T47D (cell line): Measurements from ENCODE around the gene KLHL6.
"Not testable (repeated sequence)": the region's sequence is repeated elsewhere in the genome, so short reads cannot be mapped to it uniquely, and the experiment has no call there.

ENCODE experiments used
- DNase-seq, 2 experiments: peaks; one replicate each; pipeline versions ENCODE4 v3.0.0 to v3.0.0-alpha.2; 2011 to 2012; ENCODE audit warnings: low read depth in 1 of 2, low spot score in 1 of 2
- JUND ChIP-seq: IDR thresholded peaks from 2 replicates; pipeline ENCODE4 v1.6.1; 2012; ENCODE audit warnings: low read depth
- in situ Hi-C: cut with HindIII; loops from 2 replicates; pipeline ENCODE4 v1.10.0; 2016; ENCODE audit warnings: low sequenced_read_pairs, low pct_unique_long_range_greater_than_20kb

The KLHL6 gene

DNA sequence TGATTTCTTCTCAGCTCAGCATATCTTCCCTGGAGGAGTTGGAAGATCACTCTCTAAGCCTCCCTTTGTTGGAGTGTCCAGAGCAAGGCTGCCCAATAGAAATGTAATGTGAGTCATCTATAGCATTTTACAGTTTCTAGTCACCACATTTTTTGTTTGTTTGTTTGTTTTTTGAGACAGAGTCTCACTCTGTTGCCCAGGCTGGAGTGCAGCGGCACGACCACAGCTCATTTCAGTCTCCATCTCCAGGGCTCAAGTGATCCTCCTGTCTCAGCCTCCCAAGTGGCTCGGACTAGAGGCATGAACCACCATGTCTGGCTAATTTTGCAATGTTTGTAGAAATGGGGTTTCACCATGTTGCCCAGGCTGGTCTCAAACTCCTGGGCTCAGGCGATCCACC, 21.3 kb downstream of the KLHL6 start:
- in situ Hi-C loops, result no loop called here
- TF ChIP-seq JUND, result no peak
- DNase-seq, result no peak

DNA sequence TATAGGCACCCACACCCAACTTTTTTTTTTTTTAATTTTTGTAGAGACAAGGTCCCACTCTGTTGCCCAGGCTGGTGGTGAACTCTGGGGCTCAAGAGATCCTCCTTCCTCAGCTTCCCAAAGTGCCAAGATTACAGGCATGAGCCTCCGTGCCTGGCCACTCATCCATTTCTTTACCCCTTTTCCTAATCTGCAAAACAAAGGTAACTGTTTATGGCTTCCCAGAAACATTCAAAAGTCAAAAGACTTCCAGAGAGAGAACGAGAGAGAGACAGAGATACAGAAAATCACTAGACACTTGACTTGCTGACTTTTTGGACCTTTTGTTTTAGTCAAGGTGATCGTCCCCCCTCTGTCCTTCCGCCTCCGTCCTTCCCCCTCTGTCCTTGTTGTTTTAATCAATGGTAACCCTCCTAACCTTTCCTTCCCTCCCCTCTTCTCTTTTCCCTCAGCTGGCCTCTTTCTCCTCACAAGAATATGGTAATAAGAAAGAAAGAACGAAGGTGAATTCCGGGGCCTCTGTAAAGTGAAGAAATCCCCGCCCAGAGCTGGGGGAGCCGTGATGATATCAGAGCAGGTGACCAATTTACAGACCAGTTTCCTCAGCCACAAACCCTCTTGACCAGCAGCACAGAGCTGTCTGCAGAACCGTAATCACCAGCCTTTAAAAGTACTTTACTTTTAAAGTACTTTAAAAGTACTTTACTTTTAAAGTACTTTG, 21.9 kb downstream of the KLHL6 start:
- in situ Hi-C loops, result no loop called here
- TF ChIP-seq JUND, result no peak
- no peak for DNase-seq

DNA sequence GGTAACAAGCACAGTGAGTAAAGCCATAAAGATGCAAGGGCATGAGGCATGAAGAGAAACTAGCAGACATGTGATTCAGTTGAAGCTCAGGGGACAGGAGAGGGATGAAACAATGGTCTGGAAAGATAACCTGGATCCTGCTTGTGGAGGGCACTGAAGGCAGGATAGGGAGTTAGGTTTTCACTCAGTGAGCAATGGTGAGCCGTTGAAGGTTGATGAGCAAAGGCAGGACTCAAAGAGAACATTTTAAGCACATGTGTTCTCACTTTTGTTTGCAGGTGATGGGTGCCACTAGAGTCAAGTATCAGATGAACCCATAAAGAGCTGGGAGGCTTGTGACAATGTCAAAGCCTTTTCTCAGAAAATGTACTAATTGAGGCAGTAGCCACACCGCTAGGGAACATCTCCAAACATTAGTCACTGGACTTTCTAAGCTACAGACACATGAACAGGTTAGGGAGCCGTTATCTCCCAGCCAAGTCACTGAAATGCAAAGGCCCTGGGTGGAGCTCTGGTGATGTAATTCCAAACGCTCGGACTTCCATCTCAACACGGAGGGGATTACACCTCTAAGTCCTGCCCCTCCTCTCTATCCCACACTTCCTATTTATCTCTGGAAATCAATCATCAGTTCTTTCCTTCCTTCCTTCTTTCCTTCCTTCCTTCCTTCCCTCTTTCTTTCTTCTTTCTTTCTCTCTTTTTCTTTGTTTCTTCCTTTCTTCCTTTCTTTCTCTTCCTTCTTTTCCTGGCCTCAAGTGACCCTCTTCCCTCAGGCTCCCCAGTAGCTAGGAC, 22.7 kb downstream of the KLHL6 start:
- DNase-seq, result no peak
- TF ChIP-seq JUND, result no peak
- in situ Hi-C loops, result no loop called here

DNA sequence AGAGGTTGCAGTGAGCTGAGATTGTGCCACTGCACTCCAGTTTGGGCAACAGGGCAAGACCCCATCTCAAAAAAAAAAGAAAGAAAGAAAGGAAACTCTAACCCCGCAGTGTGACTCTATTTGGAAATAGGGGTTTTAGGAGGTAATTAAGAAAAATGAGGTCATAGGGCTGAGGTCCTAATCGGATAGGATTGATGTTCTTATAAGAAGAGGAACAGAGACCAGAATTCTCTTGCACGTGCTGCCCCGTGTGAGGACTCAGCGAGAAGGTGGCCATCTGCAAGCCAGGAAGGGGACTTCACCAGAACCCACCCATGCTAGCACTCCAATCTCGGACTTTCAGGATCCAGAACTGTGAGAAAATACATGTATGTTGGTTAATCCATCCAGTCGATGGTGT, 25.8 kb downstream of the KLHL6 start:
- in situ Hi-C loops, result no loop called here
- no peak for TF ChIP-seq JUND
- DNase-seq, result no peak

DNA sequence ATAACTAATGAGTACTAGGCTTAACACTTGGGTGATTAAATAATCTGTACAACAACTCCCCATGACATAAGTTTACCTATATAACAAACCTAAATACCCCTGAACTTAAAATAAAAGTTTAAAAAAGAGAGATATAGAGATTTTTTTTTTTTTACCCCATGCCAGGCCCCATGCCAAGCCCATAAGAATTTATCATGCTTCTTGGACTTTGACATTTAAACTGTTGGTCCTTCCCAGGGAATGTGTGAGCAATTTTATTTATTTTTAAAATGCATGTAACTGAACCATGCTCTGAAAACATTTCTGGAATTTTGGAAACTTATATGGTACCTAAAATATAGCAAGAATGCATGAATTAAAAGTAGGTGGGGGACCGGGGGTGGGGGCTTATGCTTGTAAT, 26.3 kb downstream of the KLHL6 start:
- TF ChIP-seq JUND, result no peak
- no peak for DNase-seq
- in situ Hi-C loops, result no loop called here

DNA sequence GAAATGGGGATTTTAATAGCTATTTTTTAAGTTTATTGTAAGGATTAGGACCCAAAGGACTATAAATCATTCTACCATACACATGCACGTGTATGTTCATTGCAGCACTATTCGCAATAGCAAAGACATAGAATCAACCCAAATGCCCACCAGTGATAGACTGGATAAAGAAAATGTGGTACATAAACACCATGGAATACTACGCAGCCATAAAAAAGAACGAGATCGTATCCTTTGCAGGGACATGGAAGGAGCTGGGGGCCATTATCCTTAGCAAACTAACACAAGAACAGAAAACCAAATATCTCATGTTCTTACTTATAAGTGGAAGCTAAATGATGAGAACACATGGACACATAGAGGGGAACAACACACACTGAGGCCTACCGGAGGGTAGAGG, 26.7 kb downstream of the KLHL6 start:
- DNase-seq, in situ Hi-C loops: not testable (repeated sequence)

DNA sequence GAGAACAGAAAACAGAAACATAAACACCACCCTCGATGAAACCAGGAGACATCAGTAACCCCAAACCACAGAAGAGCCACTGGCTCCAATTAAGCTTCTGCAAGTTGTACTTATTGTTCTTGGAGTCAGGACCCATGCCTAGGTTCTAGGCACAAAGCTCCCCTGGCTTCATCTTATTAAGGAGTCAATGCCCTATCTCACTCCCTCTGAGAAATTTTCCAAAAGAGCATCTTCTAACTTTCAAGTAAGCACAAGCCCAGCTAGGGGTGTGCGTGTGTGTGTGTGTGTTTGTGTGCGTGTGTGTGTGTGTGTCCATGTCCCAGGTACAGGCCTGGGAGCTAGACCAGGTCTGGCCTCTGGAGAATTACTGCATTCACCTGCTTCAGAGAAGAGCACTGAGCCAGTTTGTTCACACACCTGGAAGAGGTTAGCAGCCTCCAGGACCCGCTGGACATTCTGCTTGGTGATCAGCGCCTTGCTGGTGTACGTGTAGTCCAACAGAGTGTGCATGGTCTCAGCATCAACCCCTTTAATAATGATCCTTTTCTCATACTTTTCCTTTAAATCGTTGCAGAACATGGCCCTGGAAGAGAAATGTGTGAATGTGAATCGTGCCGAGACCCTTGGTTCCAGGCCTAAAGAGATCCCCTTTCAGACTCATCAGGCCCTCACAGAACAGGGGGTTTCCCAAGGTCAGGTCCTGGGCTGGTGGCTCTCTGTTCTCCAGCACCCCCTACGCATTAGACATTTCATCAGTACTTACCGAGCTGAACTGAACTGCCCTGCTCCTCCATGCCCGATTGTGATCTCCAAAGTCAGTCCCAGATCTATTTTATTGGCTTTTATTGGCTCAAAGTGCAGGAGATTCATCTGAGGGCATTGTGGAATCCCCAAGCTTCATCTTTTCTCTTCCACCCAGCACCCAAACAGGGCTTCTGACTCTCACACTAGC, 27.8 kb downstream of the KLHL6 start:
- no peak for TF ChIP-seq JUND
- in situ Hi-C loops, result no loop called here
- DNase-seq, result no peak

DNA sequence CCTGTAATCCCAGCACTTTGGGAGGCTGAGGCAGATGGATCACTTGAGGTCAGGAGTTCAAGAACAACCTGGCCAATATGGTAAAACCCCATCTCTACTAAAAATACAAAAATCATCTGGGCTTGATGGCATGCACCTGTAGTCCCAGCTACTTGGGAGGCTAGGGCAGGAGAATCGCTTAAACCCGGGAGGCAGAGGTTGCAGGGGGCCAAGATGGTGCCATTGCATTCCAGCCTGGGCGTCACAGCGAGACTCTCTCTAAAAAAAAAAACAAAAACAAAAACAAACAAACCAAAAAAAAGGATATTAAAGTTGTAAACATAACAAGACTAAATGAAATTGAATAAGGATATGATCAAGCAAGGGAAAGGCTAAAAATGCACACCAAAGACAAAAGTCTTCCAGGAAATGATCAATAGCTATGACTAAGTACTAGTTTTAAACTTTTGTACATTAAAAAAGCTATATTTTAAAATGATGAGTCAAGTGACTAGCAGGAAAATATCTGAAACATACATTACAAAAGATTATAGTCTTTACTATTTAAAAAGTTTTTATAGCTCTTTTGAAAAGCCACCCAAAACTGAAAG, 28.6 kb downstream of the KLHL6 start:
- in situ Hi-C loops, result no loop called here
- DNase-seq, result no peak
- no peak for TF ChIP-seq JUND

DNA sequence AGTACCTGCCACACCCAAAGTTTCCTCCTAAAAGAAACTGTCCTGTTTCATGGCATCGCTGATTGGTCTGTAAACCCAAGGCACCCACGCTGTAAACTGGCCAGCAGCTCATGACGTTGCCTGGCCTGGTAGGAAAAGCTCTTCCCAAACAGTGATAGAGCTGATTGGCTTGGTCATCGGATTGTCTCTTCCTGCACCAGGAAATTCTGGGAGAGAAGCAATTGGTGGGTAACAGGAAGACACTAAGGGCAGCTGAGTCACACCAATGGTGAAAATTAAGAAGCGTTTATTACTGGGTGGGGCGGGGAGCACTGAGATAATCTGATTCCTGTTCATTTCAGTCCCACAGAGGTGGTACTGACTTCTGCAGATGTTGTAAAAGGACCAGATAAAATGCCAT, 31.0 kb downstream of the KLHL6 start:
- in situ Hi-C loops, result no loop called here

DNA sequence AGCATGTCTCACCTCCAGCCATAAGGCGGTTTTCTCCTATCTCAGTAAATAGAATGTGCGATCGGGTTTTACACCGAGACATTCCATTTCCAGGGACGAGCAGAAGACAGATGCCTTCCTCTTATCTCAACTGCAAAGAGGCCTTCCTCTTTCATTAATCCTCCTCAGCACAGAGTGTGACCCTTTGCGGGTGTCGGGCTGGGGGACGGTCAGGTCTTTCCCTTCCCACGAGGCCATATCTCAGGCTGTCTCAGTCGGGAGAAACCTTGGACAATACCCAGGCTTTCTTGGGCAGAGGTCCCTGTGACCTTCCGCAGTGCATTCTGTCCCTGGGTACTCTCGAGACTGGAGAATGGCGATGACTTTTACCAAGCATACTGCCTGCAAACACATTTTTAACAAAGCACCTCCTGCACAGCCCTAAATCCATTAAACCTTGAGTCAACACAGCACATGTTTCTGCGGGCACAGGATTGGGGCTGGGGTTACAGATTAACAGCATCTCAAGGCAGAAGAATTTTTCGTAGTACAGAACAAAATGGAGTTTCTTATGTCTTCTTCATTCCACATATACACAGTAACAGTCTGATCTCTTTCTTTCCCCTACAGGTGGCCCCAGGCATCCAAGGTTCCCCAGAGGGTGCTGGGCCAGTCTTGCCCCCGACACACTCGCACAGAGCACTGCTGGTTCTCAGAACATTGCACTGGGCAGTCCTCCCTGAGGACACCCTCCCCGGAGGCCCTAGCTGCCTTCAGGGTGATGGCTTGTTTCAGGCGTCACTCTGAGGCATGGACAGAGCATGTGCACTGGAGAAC, 34.6 kb downstream of the KLHL6 start:
- DNase-seq, in situ Hi-C loops: not testable (repeated sequence)

More for the DNA sequence above, 31.0 kb downstream of the KLHL6 start:
- no peak for TF ChIP-seq JUND
- no peak for DNase-seq

DNA sequence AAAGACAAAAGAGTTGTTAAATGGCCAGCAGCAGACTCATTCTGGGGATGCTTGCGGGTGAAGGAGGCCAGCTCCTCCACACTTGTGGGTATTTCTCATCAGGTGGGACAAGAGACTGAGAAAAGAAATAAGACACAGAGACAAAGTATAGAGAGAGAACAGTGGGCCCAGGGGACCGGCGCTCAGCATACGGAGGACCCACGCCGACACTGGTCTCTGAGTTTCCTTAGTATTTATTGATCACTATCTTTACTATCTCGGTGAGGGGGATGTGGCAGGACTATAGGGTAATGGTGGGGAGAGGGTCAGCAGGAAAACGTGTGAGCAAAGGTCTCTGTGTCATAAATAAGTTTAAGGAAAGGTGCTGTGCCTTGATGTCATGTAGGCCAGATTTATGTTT, 35.2 kb downstream of the KLHL6 start:
- DNase-seq, in situ Hi-C loops: not testable (repeated sequence)

DNA sequence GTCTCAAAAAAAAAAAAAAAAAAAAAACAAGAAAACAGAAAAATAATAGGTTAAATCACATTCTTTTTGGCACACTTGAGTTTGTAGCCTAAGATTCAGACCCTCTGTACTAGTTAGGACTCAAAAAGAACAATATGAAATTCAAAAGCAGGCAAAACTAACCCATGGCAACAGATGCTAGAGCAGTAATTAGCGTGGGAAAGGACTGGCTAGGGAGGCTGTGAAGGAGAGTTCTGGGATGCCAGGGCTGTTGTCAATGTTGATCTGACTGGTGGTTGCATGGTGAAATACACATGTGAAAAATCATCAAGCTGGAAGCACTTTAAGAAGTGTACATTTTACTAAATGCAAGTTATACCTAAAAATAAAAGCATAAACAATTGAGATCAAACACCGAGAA, 35.6 kb downstream of the KLHL6 start:
- no peak for TF ChIP-seq JUND
- no peak for DNase-seq
- in situ Hi-C loops, result no loop called here
